SKM-1 treated with dmso at 0.1 percent for 144 hours (cell line): ENCODE results near the gene FMN2.

Source experiments
- DNase-seq: peaks from one replicate; lab custom pipeline; 2025; ENCODE audit not compliant: unreplicated experiment; lab: John Stamatoyannopoulos, UW

The FMN2 gene

DNA sequence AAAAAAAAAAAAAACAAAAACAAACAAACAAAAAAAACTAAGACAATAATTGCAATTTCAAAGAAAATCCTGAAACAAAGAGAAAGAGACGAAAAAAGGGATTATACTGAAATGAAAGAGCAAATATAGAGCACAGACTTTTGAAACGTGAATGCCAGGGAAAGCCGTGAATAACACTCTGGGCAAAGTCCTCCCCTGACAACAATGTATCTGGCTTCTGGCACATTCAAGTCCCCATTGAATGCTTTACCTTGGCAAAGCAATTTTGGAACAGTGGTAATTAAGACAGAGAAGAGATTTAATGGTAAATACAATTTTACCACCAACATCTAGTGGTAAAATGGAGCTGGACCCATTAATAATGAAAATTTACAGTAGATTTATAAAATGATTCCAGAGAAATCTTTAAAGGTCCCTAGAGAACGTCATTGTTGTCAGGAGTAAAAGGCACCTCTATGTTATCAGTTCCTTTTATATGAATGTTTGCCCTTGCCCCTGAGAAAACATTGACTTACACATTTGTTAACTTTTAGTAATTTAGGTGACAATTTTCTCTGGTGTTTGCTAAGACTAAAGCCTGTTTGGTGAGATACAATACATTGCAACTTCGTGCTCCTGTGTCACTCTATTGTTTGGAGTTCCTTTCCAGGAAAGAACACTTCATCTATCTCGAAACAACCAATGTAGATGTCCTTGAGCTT lies 430.6 kb downstream of the FMN2 start:
- no peak for DNase-seq

GRCh38 chr1:240524356-240525069 lies 432.8 kb downstream of the FMN2 start:
- no peak for DNase-seq
